GM19025 (cell line): ENCODE results near the gene ZNF582.
A peak's percentile ranks its signal among the peaks of the same experiment; 100 is the strongest.

Experiments used
- ATAC-seq: cut with Tn5 transposase; IDR thresholded peaks from one replicate; pipeline ENCODE4 v1.9.1; 2021; ENCODE audit warnings: mild to moderate bottlenecking, low read depth, moderate library complexity; ENCODE audit not compliant: unreplicated experiment

ZNF582 gene

DNA sequence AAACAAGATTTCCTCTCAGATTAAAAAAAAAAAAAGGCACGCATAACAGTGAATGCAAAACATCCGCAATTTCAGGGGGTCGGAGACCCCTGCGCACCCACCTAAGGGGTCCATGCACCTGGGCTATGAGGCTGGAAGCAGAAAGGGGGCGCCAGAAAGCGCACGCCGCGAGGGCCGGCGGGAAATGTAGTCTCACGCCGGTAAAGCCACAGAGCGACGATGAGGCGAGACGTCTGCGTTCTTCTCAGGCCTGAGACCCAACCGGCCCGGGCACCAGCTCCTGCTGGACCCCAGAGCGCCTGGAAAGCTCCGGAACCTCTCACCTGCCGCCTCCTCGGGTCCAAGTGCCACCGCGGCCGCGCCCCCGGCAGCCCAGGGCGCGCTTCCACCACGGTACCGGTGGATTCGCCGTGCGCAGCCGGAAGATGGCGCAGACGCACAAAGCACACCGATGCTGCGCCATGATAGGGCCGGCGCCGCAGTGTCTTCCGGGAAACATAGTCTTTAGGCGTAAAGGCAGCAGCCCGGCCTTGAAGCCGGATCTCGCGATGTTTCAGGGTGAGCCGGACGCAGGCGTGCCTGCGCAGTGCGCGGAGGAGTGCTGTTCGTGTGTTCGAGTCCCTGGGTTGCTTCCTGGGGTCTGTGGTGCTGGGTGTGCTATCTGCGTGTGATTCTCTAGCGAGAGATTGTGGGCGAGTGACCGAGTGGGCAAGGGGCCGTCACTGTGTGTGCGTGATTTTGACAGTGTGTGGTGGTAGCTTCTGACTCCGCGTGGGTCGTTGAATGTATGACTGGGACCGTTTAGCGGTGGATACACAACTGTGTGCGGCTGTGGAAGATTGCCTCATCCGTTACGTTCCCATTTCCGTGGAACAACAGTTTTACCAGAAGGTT, at the start of gene ZNF582:
TSS of gene ZNF582 (minus strand) at position 416 of the 894 bp plus-strand sequence. CDS start 1,782 bp downstream, outside the sequence.
- peak; percentile 74 for ATAC-seq

DNA sequence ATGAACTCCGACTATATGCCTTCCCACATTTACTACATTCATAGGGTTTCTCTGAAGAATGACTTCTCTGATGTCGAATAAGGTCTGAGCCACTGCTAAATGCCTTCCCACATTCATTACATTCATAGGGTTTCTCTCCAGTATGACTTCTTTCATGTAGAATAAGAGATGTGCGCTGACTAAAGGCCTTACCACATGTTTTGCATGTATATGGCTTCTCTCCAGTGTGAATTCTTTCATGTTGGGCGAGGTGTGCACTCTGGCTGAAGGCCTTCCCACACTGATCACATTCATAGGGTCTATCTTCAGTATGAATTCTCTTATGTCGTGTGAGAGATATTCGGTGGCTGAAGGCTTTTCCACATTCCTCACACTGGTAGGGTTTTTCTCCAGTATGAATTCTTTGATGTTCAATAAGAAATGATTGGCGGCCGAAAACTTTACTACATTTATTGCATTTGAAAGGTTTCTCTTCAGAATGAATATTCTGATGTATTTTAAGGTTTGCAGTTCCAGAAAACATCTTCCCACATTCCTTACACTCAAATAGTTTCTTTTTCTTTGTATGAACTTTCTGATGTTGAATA, 48.0 kb upstream of the ZNF582 start:
- ATAC-seq: no peak

DNA sequence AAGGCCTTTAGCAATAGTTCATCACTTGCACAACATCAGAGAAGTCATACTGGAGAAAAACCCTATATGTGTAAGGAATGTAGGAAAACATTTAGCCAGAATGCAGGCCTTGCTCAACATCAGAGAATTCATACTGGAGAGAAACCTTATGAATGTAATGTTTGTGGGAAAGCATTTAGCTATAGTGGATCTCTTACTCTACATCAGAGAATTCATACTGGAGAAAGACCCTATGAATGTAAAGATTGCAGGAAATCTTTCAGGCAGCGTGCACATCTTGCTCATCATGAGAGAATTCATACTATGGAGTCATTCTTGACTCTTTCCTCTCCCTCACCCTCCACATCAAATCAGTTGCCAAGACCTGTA, 30.6 kb upstream of the ZNF582 start:
- ATAC-seq: no peak

DNA sequence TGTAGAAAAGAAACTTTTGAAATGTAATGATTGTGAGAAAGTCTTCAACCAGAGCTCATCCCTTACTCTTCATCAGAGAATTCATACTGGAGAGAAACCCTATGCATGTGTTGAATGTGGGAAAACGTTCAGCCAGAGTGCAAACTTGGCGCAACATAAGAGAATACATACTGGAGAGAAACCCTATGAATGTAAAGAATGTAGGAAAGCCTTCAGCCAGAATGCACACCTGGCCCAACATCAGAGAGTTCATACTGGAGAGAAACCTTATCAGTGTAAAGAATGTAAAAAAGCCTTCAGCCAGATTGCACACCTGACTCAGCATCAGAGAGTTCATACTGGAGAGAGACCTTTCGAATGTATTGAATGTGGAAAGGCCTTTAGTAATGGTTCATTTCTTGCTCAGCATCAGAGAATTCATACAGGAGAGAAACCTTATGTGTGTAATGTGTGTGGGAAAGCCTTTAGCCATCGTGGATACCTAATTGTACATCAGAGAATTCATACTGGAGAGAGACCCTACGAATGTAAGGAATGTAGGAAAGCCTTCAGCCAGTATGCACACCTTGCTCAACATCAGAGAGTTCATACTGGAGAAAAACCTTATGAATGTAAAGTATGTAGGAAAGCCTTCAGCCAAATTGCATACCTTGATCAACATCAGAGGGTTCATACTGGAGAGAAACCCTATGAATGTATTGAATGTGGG, 30.1 kb upstream of the ZNF582 start:
- ATAC-seq: no peak

DNA sequence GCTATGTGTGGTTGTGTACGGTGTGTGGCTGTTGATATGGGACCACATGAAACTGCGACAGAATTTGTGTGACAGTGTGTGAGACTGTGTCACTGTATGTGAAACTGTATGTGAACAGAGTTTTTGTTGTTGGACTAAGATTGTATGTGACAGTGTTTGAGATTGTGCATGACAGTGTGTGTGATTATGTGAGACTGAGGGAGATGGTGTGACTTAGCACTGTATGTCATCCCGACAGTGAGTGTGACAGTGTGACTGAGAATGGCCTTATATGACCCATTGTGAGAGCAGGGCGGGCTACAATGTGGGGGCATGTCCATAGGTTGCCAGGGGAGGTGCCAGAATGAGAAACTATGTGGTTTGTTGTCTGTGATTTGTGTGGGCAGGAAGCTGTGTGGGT, 11.7 kb upstream of the ZNF582 start:
- no peak for ATAC-seq

DNA sequence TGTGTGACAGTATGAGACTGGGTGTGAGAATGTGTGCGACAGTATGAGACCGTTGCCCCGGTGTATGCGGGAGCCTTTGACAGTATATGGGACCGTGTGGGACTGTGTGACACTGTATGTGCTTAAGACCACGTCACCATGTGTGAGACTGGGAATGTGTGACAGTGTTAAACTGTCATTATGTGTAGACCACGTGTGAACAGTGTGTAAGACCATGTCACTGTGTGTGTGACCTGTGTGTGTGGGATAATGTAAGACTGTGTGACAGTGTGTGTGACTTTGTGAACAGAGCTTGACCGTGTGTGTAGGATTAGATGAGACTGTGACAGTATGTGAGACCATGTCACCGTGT, 11.3 kb upstream of the ZNF582 start:
- ATAC-seq: no peak

DNA sequence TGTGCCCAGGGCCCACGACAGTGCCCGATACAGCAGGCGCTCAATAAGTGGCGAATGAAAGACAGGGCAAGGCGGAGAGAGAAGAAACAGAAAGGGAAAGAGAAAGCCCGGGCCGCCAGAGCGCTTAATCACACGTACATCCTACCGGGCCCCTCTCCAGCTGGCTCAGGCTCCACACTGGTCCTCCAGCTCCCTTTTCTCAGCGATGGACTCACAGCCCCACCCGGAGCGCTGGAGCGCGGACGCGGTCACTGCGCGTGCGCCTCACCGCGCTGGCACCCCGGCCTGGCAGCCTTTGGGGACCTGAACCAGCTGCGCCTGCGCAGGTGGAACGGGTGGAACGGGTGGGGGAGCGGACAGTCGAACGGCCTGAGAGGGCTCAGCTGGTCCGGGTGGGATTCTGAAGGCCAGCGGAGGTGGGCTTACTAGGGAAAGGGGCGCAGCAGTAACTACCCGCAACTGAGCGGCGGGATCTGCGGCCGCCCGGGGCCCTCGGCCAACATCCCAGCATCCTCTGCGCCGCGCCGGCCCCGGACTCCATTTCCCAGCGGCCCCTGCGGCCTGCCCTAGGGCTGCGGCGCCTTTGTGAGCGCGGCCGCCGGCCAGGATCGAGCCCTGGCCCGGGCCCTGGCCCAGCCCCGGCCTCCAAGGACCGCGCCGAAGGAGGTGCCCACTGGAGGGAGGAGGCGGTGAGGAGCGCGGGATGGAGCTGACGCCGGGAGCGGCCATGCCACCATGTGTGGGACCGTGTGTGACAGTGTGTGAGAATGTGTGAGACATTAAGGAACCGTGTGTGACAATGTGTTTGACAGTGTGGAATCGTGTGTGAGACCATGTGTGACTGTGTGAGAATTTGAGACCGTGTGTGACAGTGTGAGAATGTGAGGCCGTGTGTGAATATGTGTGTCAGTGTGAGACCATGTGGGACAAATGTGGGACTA, 10.7 kb upstream of the ZNF582 start, which contains the start of gene ZNF583:
TSS of gene ZNF583 (plus strand) at position 569 of the 941 bp plus-strand sequence. CDS start 2,783 bp downstream, outside the sequence.
- ATAC-seq: peak; percentile 85

DNA sequence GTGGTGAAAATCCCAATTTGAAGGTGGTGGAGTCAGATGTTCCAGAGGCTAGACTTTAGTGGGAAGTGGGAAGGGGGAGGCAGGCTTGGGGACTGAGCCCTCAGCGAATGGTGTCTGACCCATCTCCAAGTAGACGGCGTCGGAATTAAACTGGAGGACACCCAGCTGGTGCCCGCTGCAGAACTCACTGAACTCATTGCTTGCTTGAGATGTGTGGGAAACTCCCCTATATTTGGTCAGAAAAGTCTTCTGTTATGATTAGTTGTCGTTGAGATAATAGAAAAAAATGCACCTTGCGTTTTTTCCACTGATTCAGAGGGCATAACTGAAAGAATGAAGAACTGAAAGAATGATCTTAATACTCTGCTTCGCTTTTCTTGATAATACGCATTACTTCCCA, 9.9 kb upstream of the ZNF582 start:
- ATAC-seq: no peak

DNA sequence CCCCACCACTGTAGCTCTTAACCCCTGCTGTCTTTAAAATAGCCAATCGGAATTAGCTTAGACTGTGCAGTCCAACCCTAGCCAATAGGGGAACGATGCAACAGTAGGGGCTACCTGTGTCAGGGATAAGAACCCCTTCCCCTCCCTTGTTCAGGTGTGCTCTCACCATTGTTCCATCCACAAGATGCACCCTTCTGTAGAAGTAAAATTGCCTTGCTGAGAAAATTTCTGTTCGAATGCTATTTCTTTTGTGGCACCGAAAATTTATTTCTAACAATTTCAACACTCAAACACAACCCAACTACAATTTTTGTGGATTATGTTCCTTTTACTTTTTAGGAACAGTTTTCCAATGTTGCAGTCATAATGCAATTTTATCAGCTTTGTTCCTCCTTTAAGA, 7.2 kb upstream of the ZNF582 start:
- no peak for ATAC-seq

DNA sequence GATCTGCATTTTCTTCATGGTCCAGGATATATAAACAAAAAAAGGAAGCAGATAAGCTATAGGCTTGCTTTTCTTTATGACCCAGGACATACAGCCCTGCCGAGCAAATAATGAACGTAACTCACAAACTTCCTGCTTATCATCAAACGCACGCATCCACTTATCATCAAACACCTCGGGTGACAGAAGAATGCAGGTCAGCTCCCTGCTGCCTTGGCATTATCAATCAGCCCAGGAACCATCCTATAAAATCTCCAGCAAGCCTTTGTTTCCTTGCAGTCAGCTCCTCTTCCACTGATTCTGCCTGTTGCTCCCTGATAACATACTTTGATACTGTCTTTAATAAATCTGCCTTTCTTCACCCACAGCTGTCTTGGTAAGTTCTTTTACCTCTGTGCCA, 5.5 kb upstream of the ZNF582 start:
- no peak for ATAC-seq

DNA sequence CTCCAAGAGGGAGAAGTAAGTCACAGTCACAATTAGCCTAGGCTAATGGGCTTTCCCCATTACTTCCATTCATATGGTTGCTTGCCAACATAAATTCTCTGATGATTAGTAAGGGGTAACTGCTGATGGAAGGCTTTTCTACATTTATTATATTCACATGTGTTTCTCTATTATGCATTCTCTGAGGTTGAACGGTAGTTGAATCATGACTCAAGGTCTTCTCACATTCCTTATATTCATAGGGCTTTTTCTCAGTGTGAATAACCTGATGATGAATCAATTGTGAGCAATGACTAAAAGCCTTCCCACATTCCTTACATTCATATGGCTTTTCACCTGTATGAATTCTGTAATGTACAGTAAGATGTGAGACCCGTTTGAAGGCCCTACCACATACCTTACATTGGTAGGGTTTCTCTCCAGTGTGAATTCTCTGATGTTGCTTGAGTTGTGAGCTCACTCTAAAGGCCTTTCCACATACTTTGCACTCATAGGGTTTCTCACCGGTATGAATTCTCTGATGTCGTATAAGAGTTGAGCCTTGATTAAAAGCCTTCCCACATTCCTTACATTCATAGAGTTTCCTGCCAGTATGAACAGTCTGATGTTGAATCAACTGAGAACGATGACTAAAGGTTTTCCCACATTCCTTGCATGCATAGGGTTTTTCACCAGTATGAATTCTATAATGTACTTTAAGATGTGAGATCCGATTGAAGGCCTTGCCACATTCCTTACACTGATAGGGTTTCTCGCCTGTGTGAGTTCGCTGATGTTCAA, 9.3 kb downstream of the ZNF582 start:
- no peak for ATAC-seq

DNA sequence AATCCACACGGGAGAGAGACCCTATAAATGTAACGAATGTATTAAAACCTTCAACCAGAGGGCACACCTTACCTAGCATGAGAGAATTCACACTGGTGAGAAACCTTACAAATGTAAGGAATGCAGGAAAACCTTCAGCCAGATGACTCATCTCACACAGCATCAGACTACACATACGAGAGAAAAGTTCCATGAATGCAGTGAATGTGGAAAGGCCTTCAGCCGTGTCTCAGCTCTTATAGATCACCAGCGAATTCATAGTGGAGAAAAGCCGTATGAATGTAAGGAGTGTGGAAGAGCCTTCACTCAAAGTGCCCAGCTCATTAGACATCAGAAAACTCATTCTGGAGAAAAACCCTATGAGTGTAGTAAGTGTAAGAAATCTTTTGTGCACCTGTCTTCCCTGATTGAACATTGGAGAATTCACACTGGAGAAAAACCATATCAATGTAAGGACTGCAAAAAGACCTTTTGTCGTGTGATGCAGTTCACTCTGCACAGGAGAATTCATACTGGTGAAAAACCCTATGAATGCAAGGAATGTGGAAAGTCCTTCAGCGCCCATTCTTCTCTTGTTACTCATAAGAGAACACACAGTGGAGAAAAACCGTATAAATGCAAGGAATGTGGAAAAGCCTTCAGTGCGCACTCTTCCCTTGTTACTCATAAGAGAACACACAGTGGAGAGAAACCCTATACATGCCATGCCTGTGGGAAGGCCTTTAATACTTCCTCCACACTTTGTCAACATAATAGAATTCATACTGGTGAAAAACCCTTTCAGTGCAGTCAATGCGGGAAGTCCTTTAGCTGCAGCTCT, 16.0 kb downstream of the ZNF582 start:
- no peak for ATAC-seq

DNA sequence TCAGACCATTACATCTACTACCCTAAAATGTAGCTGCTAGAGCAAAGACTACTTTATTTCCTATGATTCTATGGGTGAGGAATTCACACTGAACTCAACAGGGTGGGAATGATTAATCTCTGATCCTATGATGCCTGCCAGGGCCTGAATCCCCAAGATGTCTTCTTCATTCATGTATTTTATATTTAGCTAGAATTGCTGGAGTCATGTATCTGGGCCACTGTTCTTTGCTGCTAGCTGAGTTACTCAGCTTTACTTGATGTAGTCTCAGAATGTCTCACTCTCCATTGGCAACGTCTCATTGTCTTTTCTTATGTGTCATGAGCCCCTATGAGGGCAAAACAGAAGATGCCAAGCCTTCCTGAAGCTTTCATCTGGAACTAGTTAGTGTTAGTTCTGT, 21.1 kb downstream of the ZNF582 start:
- ATAC-seq: no peak

DNA sequence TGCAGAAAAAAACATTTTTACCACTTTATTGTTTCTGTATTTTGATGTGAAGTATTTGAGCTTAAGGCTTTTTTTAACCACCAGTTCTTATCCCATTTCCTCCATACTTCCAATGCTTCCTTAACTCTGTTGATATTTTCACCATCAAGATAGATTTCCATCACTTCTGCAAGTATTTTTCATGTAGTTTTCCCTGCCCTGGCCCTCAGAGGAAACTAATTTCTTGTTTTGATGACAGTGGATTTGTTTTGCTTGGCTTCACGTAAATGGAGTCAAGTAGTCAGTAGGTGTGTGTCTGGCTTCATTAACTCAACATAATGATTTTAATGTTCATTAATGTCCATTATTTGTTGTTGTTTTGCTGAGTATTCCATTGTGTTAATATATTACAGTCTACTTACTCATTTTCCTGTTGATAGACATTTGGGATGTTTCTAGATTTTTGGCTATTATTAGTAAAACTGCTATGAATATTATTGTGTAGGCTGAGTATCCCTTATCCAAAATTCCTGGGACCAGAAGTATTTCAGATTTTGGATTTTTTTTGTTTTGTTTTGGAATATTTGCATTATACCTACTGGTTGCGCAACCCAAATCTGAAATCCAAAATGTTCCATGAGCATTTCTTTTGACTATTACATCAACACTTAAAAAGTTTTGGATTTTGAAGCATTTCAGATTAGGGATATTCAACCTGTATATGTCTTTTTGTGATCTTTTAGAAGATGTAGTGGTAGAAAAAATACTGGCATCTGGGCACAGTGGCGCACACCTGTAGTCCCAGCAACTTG, 23.3 kb downstream of the ZNF582 start:
- ATAC-seq: no peak

DNA sequence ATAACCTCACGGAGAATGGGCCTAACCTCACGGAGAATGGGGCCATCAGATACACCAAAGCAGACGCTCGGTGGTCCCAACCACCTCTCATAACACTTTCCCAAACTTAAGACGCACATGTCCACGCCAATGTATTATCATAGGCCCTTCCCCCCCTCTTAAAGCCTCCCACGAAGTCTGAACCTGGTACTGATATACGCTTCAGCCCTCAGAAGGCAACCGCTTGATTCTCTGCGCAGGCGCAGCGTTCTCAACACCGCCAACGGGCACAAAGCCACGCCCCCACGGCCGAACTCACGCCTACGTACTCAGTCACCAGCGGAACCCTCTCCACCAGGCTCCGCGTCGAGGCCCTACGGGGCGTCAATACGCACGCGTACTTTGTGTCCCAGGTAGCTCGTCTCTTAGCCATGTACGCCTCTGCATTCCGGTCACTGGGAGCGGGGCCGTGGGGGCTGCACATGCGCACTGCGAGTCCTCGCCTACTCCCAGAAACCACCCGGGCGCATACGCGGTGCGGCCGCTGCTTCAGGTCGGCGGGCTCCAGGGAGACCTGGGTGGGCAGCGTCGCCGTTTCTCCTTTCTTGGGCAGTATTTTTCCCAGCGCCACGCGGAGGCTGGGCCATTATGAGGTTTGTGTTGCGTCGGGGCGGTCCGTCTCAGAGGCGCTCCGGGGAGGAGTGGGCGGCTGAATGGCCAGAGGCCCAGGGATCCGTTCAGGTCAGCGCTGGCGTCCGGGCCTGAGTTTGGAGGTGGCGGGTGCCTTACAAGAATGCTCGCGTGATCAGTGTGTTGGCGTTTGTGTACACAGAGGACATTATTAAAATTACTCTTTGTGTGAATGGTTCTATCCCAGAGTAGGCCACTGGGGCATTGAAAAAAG, 25.3 kb downstream of the ZNF582 start:
- ATAC-seq: no peak

DNA sequence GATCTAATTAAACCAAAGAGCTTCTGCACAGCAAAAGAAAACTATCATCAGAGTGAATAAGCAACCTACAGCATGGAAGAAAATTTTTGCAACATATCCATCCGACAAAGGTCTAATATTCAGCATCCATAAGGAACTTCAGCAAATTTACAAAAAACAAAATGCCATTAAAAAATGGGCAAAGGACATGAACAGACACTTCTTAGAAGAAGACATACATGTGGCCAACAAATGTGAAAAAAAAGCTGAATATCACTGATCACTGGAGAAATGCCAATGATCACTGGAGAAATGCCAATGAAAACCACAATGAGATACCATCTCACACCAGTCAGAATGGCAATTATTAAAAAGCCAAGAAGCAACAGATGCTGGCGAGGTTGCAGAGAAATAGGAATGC, 32.5 kb downstream of the ZNF582 start:
- no peak for ATAC-seq

DNA sequence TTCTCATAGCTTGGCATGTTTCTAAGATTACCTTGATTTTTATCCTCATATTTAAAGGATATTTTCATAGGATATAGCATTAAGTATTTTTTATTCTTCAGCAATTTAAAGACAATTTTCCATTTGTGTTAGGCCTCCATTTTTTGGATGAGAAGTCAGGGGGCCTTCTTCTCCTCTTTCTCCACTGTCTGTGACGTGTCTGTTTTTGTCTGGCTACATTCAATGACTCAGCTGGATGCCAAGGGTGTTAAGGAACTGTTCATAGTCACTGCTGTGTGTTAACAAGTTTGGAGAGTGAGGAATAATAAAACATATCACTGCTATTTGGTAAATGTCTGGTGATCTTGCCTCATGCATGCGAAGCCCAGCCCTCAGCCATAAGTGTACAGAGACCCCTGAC, 36.4 kb downstream of the ZNF582 start:
- no peak for ATAC-seq
